Glutamatergic neuron (in vitro differentiated cells): ENCODE results near the gene APBB1IP. TPM values are rescaled to one million over a fixed set of nuclear protein-coding genes. Genes with fewer than 3 reads are reported as not detected.
"Not testable (repeated sequence)": the region's sequence is repeated elsewhere in the genome, so short reads cannot be mapped to it uniquely, and the experiment has no call there.

ENCODE experiments used
- DNase-seq: peaks from one replicate; pipeline ENCODE4 v3.0.0; 2022
- H3K27ac Mint-ChIP-seq: one replicate; pipeline ENCODE4 v1.8.0; 2020; ENCODE audit warnings: mild to moderate bottlenecking, mixed read lengths, inconsistent platforms; ENCODE audit not compliant: unreplicated experiment
- H3K27me3 Mint-ChIP-seq: one replicate; pipeline ENCODE4 v1.8.0; 2020; ENCODE audit warnings: mild to moderate bottlenecking, moderate library complexity, mixed read lengths, inconsistent platforms; ENCODE audit not compliant: unreplicated experiment
- H3K36me3 Mint-ChIP-seq: one replicate; pipeline ENCODE4 v1.8.0; 2020; ENCODE audit warnings: mild to moderate bottlenecking, mixed read lengths, inconsistent platforms; ENCODE audit not compliant: unreplicated experiment
- H3K4me1 Mint-ChIP-seq: one replicate; pipeline ENCODE4 v1.8.0; 2020; ENCODE audit warnings: mild to moderate bottlenecking, low read depth, mixed read lengths, inconsistent platforms; ENCODE audit not compliant: unreplicated experiment
- H3K4me3 Mint-ChIP-seq: one replicate; pipeline ENCODE4 v1.8.0; 2020; ENCODE audit warnings: mild to moderate bottlenecking, mixed read lengths, inconsistent platforms; ENCODE audit not compliant: unreplicated experiment
- H3K9me3 Mint-ChIP-seq: one replicate; pipeline ENCODE4 v1.8.0; 2020; ENCODE audit warnings: mild to moderate bottlenecking, moderate library complexity, mixed read lengths, inconsistent platforms; ENCODE audit not compliant: unreplicated experiment
- CTCF ChIP-seq: fragments of 200-600 bp; sonication (generic); IDR thresholded peaks from one replicate; pipeline ENCODE4 v1.5.0; 2021; ENCODE audit not compliant: partially characterized antibody, unreplicated experiment
- total RNA-seq: library from RNA; stranded (reverse); fragmentation: NEBNext Ultra II Directional; extraction: Animal tissue kit (Norgen Biotek cat#: 25700); gene quantifications from one replicate; pipeline ENCODE4 v1.2.1, GENCODE V29; 2021; ENCODE audit not compliant: unreplicated experiment

Gene APBB1IP
- total RNA-seq, 1 donor from 2014 or later: not detected

- no peak overlapping the region for H3K27ac Mint-ChIP-seq
- no peaks in the 10 kb centered on the region for H3K4me1 Mint-ChIP-seq
- no peak for TF ChIP-seq CTCF
- no peaks in the 10 kb centered on the region for H3K9me3 Mint-ChIP-seq
- H3K4me3 Mint-ChIP-seq: no peak overlapping the region
- H3K27me3 Mint-ChIP-seq: no peaks in the 10 kb centered on the region
- no peak for DNase-seq
- H3K36me3 Mint-ChIP-seq: no peaks in the 10 kb centered on the region
These were observed 49.1 kb downstream of the APBB1IP start for GRCh38 chr10:26486990-26487850.

GRCh38 chr10:26488344-26488743 is 50.2 kb downstream of the APBB1IP start:
- Mint-ChIP-seq H3K27me3 (no peaks in the 10 kb centered on the region), H3K4me3 (no peak overlapping the region), H3K4me1 (no peaks in the 10 kb centered on the region), H3K27ac (no peak overlapping the region), H3K9me3 (no peaks in the 10 kb centered on the region), H3K36me3 (no peaks in the 10 kb centered on the region)
- DNase-seq: no peak
- TF ChIP-seq CTCF: no peak

GRCh38 chr10:26489081-26489480 is 50.9 kb downstream of the APBB1IP start:
- H3K27ac Mint-ChIP-seq: no peak overlapping the region
- no peak for DNase-seq

GRCh38 chr10:26490367-26490766 is 52.2 kb downstream of the APBB1IP start:
- not testable (repeated sequence) for H3K36me3 Mint-ChIP-seq, H3K4me1 Mint-ChIP-seq, DNase-seq, H3K4me3 Mint-ChIP-seq, H3K9me3 Mint-ChIP-seq, H3K27me3 Mint-ChIP-seq, H3K27ac Mint-ChIP-seq

More at GRCh38 chr10:26489081-26489480, 50.9 kb downstream of the APBB1IP start:
- H3K4me3 Mint-ChIP-seq: no peak overlapping the region
- no peaks in the 10 kb centered on the region for H3K36me3 Mint-ChIP-seq
- H3K9me3 Mint-ChIP-seq: no peaks in the 10 kb centered on the region
- H3K27me3 Mint-ChIP-seq: no peaks in the 10 kb centered on the region
- no peak for TF ChIP-seq CTCF
- no peaks in the 10 kb centered on the region for H3K4me1 Mint-ChIP-seq

- Mint-ChIP-seq H3K27me3 (no peaks in the 10 kb centered on the region), H3K9me3 (no peaks in the 10 kb centered on the region), H3K4me3 (no peak overlapping the region), H3K27ac (no peak overlapping the region), H3K4me1 (no peaks in the 10 kb centered on the region), H3K36me3 (no peaks in the 10 kb centered on the region)
- TF ChIP-seq CTCF: no peak
- DNase-seq: no peak
These were observed 53.1 kb downstream of the APBB1IP start for GRCh38 chr10:26491276-26491675.
